Suprapubic skin (tissue), 4 donors: ENCODE data around the gene RFX5.

ENCODE experiments used
- EP300 ChIP-seq: sonication (generic); formaldehyde crosslinking; IDR thresholded peaks from one replicate; pipeline ENCODE4 v1.6.1; 2017; ENCODE audit warnings: antibody characterized with exemption
- POLR2A ChIP-seq, 2 donors: fragments of 450-650 bp; IDR thresholded peaks; one replicate each; pipeline ENCODE4 v1.6.1; 2017; ENCODE audit warnings: antibody characterized with exemption in 2 of 2, mild to moderate bottlenecking in 2 of 2, moderate library complexity in 2 of 2
- POLR2AphosphoS5 ChIP-seq, 3 donors: sonication (generic); formaldehyde crosslinking; IDR thresholded peaks; one replicate each; pipeline ENCODE4 v1.6.1; 2017; ENCODE audit warnings: antibody characterized with exemption in 3 of 3
- TF ChIP-seq, protein P1 (sequence below), 2 donors: fragments of 200-600 bp in 1 of 2; fragments of 450-650 bp in 1 of 2; sonication (generic) in 1 of 2; IDR thresholded peaks; one replicate each; pipeline ENCODE4 v1.5.1; 2016 to 2019; ENCODE audit warnings: antibody characterized with exemption in 2 of 2, mild to moderate bottlenecking in 1 of 2, moderate library complexity in 1 of 2

DNA sequence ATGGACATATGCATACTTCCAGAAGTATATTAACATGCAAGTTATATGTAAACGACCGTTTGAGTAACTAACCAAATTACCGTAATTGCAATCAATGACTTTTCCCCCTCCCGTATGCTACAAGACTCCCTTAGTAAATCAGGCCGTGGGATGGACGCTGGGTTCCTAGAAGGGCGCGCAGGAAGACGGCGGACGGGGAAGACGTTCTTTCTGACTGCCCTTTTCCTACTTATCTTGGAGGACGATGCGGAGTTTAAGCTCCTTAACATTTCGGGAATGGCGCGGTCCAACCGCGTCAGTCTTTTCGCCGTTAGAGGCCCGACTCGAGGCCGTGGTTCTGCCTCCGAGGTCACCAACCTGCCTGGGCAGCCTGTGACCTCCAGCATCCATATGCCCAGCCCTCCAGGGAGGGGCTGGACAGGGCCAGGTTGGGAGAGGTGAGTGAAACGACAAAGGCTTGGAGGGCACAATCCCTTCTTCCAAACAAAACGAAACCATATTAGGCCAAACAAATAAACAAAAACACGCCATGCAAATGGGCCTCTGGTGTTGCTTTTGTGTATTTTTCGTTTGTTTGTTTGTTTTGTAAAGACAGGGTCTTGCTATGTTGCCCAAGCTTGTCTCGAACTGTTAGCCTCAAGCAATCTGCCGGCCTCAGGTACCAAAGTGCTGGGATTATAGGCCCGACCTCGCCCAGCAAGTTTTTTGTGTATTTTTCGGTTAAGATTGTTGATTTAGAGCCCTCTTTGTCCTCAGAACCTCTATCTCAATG lies 19.0 kb downstream of the RFX5 start:
- no peak for TF ChIP-seq POLR2A (IDR thresholded peaks at IDR 0.05)
- no peak for TF ChIP-seq POLR2AphosphoS5 (IDR thresholded peaks at IDR 0.05)
- TF ChIP-seq, protein P1, sequence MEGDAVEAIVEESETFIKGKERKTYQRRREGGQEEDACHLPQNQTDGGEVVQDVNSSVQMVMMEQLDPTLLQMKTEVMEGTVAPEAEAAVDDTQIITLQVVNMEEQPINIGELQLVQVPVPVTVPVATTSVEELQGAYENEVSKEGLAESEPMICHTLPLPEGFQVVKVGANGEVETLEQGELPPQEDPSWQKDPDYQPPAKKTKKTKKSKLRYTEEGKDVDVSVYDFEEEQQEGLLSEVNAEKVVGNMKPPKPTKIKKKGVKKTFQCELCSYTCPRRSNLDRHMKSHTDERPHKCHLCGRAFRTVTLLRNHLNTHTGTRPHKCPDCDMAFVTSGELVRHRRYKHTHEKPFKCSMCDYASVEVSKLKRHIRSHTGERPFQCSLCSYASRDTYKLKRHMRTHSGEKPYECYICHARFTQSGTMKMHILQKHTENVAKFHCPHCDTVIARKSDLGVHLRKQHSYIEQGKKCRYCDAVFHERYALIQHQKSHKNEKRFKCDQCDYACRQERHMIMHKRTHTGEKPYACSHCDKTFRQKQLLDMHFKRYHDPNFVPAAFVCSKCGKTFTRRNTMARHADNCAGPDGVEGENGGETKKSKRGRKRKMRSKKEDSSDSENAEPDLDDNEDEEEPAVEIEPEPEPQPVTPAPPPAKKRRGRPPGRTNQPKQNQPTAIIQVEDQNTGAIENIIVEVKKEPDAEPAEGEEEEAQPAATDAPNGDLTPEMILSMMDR (IDR thresholded peaks at IDR 0.05), result no peak
- no peak for TF ChIP-seq EP300
